Transverse colon (tissue), 4 donors: Measurements from ENCODE around the gene MPIG6B. TPM values are rescaled to one million over a fixed set of nuclear protein-coding genes. Genes with fewer than 3 reads are reported as not detected.

Experiments used
- DNase-seq: peaks from one replicate; pipeline ENCODE4 v3.0.0-alpha.2; 2019
- H3K27ac ChIP-seq, 4 donors: fragments of 200-600 bp; sonication (generic); 2 replicates each; pipeline ENCODE4 v1.5.1; 2016 to 2018; ENCODE audit warnings: inconsistent platforms in 4 of 4
- H3K27me3 ChIP-seq: fragments of 200-600 bp; sonication (generic); 2 replicates; pipeline ENCODE4 v1.5.1; 2017; ENCODE audit warnings: inconsistent platforms
- H3K36me3 ChIP-seq, 4 donors: fragments of 200-600 bp; sonication (generic); 2 replicates each; pipeline ENCODE4 v1.5.1; 2017 to 2019; ENCODE audit warnings: inconsistent platforms in 4 of 4
- H3K4me1 ChIP-seq, 4 donors: fragments of 200-600 bp; sonication (generic); 2 replicates each; pipeline ENCODE4 v1.5.1; 2017 to 2020; ENCODE audit warnings: inconsistent platforms in 4 of 4
- H3K4me3 ChIP-seq, 4 donors: fragments of 200-600 bp; sonication (generic); 1 replicate in 1 of 4; 2 replicates in 3 of 4; pipeline versions ENCODE4 v1.5.1 to v1.6.1; 2017 to 2019; ENCODE audit warnings: inconsistent platforms in 4 of 4
- H3K9me3 ChIP-seq, 2 donors: fragments of 200-600 bp; sonication (generic); 2 replicates each; pipeline ENCODE4 v1.5.1; 2017 to 2019; ENCODE audit warnings: inconsistent platforms in 2 of 2
- CTCF ChIP-seq, 5 experiments: fragments of 200-600 bp in 3 of 5; fragments of 450-650 bp in 2 of 5; sonication (generic) in 3 of 5; IDR thresholded peaks; 1 replicate in 2 of 5; 2 replicates in 3 of 5; pipeline ENCODE4 v1.5.1; 2016 to 2017; ENCODE audit warnings: antibody characterized with exemption in 5 of 5, inconsistent platforms in 3 of 5, mild to moderate bottlenecking in 2 of 5, moderate library complexity in 1 of 5
- EP300 ChIP-seq: sonication (generic); formaldehyde crosslinking; IDR thresholded peaks from one replicate; pipeline ENCODE4 v1.6.1; 2017; ENCODE audit warnings: antibody characterized with exemption, low read depth
- POLR2A ChIP-seq: fragments of 450-650 bp; IDR thresholded peaks from one replicate; pipeline ENCODE4 v1.6.1; 2016; ENCODE audit warnings: antibody characterized with exemption, mild to moderate bottlenecking, moderate library complexity
- POLR2AphosphoS5 ChIP-seq, 3 donors: sonication (generic); formaldehyde crosslinking; IDR thresholded peaks; one replicate each; pipeline ENCODE4 v1.6.1; 2016; ENCODE audit warnings: antibody characterized with exemption in 3 of 3
- WGBS, 2 donors: methylation state at CpG; one replicate each; pipeline ENCODE4 v1.1.5; 2018; ENCODE audit warnings: low coverage in 1 of 2; 5-methylcytosine and 5-hydroxymethylcytosine counted together
- in situ Hi-C, 4 donors: fragments of 200-750 bp; cut with MboI; loops; one replicate each; pipeline versions ENCODE4 v1.15.0 to v1.15.1; 2017; ENCODE audit warnings: low sequenced_read_pairs in 3 of 4, low pct_ligation_motif_present in 1 of 4, low pct_unique_long_range_greater_than_20kb in 1 of 4
- intact Hi-C: fragments of 100-400 bp; cut with DNase I; formaldehyde crosslinking; loops from one replicate; pipeline ENCODE4 v1.15.1; 2023; ENCODE audit warnings: low total_unique reads
- small RNA-seq, 4 donors: library from RNA; depleted of rRNA; stranded (forward); fragments of <200 nt; gene quantifications; one replicate each; pipeline ENCODE3, GENCODE V24; 2016
- total RNA-seq, 4 donors: library from RNA; depleted of rRNA; stranded (reverse); fragments of >200 nt; gene quantifications; one replicate each; pipeline ENCODE4 v1.1.0, GENCODE V29; 2016

MPIG6B gene
- total RNA-seq, 4 donors from 2014 or later: 0.16 TPM; not detected in 3

- no peaks in the 10 kb centered on the region for H3K36me3 ChIP-seq
- H3K27me3 ChIP-seq: no peaks in the 10 kb centered on the region
- 47 to 73% methylated on average over 1 to 2 of the region's 2 CpGs for WGBS, 2 donors
- peaks cover 8 to 30% (median 17%) of the 10 kb centered on the region in 4 donors for H3K4me1 ChIP-seq
- no peak for TF ChIP-seq EP300
- TF ChIP-seq POLR2AphosphoS5 (IDR thresholded peaks at IDR 0.05): no peak
- no peak for TF ChIP-seq POLR2A
- TF ChIP-seq CTCF (IDR thresholded peaks at IDR 0.05): no peak
- H3K4me3 ChIP-seq: no peak overlapping the region
- DNase-seq: no peak
- no peaks in the 10 kb centered on the region for H3K9me3 ChIP-seq
- in situ Hi-C loops (no loop called here), intact Hi-C loops (no loop called here)
- H3K27ac ChIP-seq: peak overlapping the region; percentile 76 to 83 (median 78)
These were observed 47.7 kb downstream of the MPIG6B start for GRCh38 chr6:31770860-31771259.

- 63 to 75% methylated on average over 4 of the region's 4 CpGs for WGBS, 2 donors
- H3K36me3 ChIP-seq: no peaks in the 10 kb centered on the region
- in situ Hi-C loops: no loop called here
- peaks cover 18 to 33% (median 26%) of the 10 kb centered on the region in 4 donors for H3K4me1 ChIP-seq
- no peak overlapping the region for H3K4me3 ChIP-seq
- H3K27ac ChIP-seq: no peak overlapping the region
- TF ChIP-seq POLR2AphosphoS5 (IDR thresholded peaks at IDR 0.05) (no peak), CTCF (IDR thresholded peaks at IDR 0.05) (no peak), EP300 (no peak), POLR2A (no peak)
- no peaks in the 10 kb centered on the region for H3K9me3 ChIP-seq
- intact Hi-C loops: no loop called here
- DNase-seq: no peak
- no peaks in the 10 kb centered on the region for H3K27me3 ChIP-seq
These were observed 48.8 kb downstream of the MPIG6B start for GRCh38 chr6:31771992-31772358.

GRCh38 chr6:31775184-31775583 lies 52.0 kb downstream of the MPIG6B start:
- no peaks in the 10 kb centered on the region for H3K9me3 ChIP-seq
- no peak for TF ChIP-seq POLR2A
- TF ChIP-seq POLR2AphosphoS5 (IDR thresholded peaks at IDR 0.05): peak in 1 of 3 donors; percentile 12
- peak in 4 of 5 experiments; percentile 14 to 65 (median 36) for TF ChIP-seq CTCF (IDR thresholded peaks at IDR 0.05)
- DNase-seq: peak; percentile 74
- H3K36me3 ChIP-seq: peaks cover 0 to 3% (median 0%) of the 10 kb centered on the region in 4 donors
- peak overlapping the region; percentile 47 to 71 (median 59) for H3K27ac ChIP-seq
- WGBS, 2 donors: 52 to 61% methylated on average over 2 of the region's 4 CpGs
- intact Hi-C loops: no loop called here
- no peak overlapping the region for H3K4me3 ChIP-seq
- in situ Hi-C loops: no loop called here
- peaks cover 18 to 36% (median 29%) of the 10 kb centered on the region in 4 donors for H3K4me1 ChIP-seq
- H3K27me3 ChIP-seq: no peaks in the 10 kb centered on the region

GRCh38 chr6:31775633-31776484 lies 52.7 kb downstream of the MPIG6B start:
- TF ChIP-seq POLR2A: no peak
- TF ChIP-seq EP300: no peak
- no peak for TF ChIP-seq CTCF (IDR thresholded peaks at IDR 0.05)
- TF ChIP-seq POLR2AphosphoS5 (IDR thresholded peaks at IDR 0.05): no peak
- in situ Hi-C loops: no loop called here
- DNase-seq: no peak
- Histone ChIP-seq H3K36me3 (peaks cover 0 to 10% (median 0%) of the 10 kb centered on the region in 4 donors), H3K4me1 (peaks cover 17 to 34% (median 27%) of the 10 kb centered on the region in 4 donors), H3K27ac (peak overlapping the region; percentile 47 to 71 (median 59)), H3K9me3 (no peaks in the 10 kb centered on the region), H3K4me3 (no peak overlapping the region), H3K27me3 (no peaks in the 10 kb centered on the region)
- WGBS, 2 donors: 79 to 82% methylated on average over 7 to 31 of the region's 32 CpGs
- intact Hi-C loops: no loop called here

Small RNAs within 50 kb of the gene (small RNA-seq; reads per million reads assigned to genes)
- gene LY6G6D (0 reads per million in 4 donors), gene MIR4646 (0 to 0.55 (median 0.32) reads per million in 4 donors), gene MSH5-SAPCD1 (0 reads per million in 4 donors), gene RNU6-850P (0 reads per million in 4 donors), gene SAPCD1 (0 reads per million in 4 donors)

Other genes starting within 250 kb of the MPIG6B start
- gene MICB, start 225.2 kb upstream of the MPIG6B start, total RNA-seq: 1 to 10 TPM; 1.4 to 9.7 (median 4.0) TPM
- gene MCCD1, start 194.4 kb upstream of the MPIG6B start, total RNA-seq: not detected
- 100 to 1,000 TPM; 147 to 519 (median 271) TPM for gene DDX39B, start 181.4 kb upstream of the MPIG6B start, total RNA-seq
- under 1 TPM in 2 of 4 donors, not detected in 2; 0.82 to 0.95 TPM for gene ATP6V1G2, start 176.8 kb upstream of the MPIG6B start, total RNA-seq
- gene NFKBIL1, start 175.8 kb upstream of the MPIG6B start, total RNA-seq: 10 to 100 TPM; 13.7 to 29.5 (median 22.9) TPM
- not detected for gene LTA, start 151.1 kb upstream of the MPIG6B start, total RNA-seq
- 1 to 10 TPM in 1 of 4 donors, under 1 TPM in 1, not detected in 2; 0.41 to 1.1 TPM for gene TNF, start 147.8 kb upstream of the MPIG6B start, total RNA-seq
- 10 to 100 TPM in 1 of 4 donors, 1 to 10 TPM in 1, not detected in 2; 7.6 to 34.8 TPM for gene LTB, start 140.9 kb upstream of the MPIG6B start, total RNA-seq
- 1 to 10 TPM in 3 of 4 donors, not detected in 1; 1.1 to 7.6 (median 1.9) TPM for gene LST1, start 137.1 kb upstream of the MPIG6B start, total RNA-seq
- not detected for gene NCR3, start 130.4 kb upstream of the MPIG6B start, total RNA-seq
- gene AIF1, start 108.1 kb upstream of the MPIG6B start, total RNA-seq: 10 to 100 TPM in 2 of 4 donors, 1 to 10 TPM in 1, not detected in 1; 9.4 to 19.5 (median 17.3) TPM
- 100 to 1,000 TPM in 1 of 4 donors, 10 to 100 TPM in 3; 63.9 to 138 (median 85.8) TPM for gene PRRC2A, start 102.7 kb upstream of the MPIG6B start, total RNA-seq
- gene BAG6, start 70.7 kb upstream of the MPIG6B start, total RNA-seq: 100 to 1,000 TPM; 221 to 310 (median 231) TPM
- 1 to 10 TPM in 2 of 4 donors, not detected in 2; 2.2 to 5.5 TPM for gene APOM, start 67.5 kb upstream of the MPIG6B start, total RNA-seq
- gene C6orf47, start 62.6 kb upstream of the MPIG6B start, total RNA-seq: 10 to 100 TPM; 18.7 to 45.7 (median 25.2) TPM
- gene GPANK1, start 58.4 kb upstream of the MPIG6B start, total RNA-seq: 10 to 100 TPM in 3 of 4 donors, 1 to 10 TPM in 1; 2.4 to 32.9 (median 23.2) TPM
- gene CSNK2B, start 57.3 kb upstream of the MPIG6B start, total RNA-seq: 100 to 1,000 TPM; 182 to 231 (median 210) TPM
- gene LY6G5B, start 53.4 kb upstream of the MPIG6B start, total RNA-seq: 10 to 100 TPM in 2 of 4 donors, 1 to 10 TPM in 2; 2.4 to 21.3 (median 10.3) TPM
- gene LY6G5C, start 42.3 kb upstream of the MPIG6B start, total RNA-seq: 1 to 10 TPM in 1 of 4 donors, under 1 TPM in 1, not detected in 2; 0.95 to 2.2 TPM
- 10 to 100 TPM; 45.4 to 72.8 (median 67.4) TPM for gene ABHD16A, start 20.0 kb upstream of the MPIG6B start, total RNA-seq
- not detected for gene LY6G6F, start 16.5 kb upstream of the MPIG6B start, total RNA-seq
- not detected for gene LY6G6D, start 8.0 kb upstream of the MPIG6B start, total RNA-seq
- not detected for gene LY6G6C, start 1.6 kb upstream of the MPIG6B start, total RNA-seq
- gene DDAH2, start 5.9 kb downstream of the MPIG6B start, total RNA-seq: 100 to 1,000 TPM in 3 of 4 donors, 10 to 100 TPM in 1; 78.3 to 148 (median 107) TPM
- gene CLIC1, start 13.2 kb downstream of the MPIG6B start, total RNA-seq: 100 to 1,000 TPM; 253 to 375 (median 362) TPM
- 100 to 1,000 TPM in 1 of 4 donors, 10 to 100 TPM in 3; 16.5 to 159 (median 43.9) TPM for gene MSH5, start 16.6 kb downstream of the MPIG6B start, total RNA-seq
- 10 to 100 TPM in 1 of 4 donors, 1 to 10 TPM in 1, not detected in 2; 3.3 to 11.1 TPM for gene SAPCD1, start 39.3 kb downstream of the MPIG6B start, total RNA-seq
- gene VWA7, start 54.0 kb downstream of the MPIG6B start, total RNA-seq: 10 to 100 TPM in 2 of 4 donors, 1 to 10 TPM in 2; 7.6 to 22.1 (median 9.6) TPM
- 10 to 100 TPM; 18.0 to 54.7 (median 31.1) TPM for gene VARS1, start 72.4 kb downstream of the MPIG6B start, total RNA-seq
- gene LSM2, start 83.6 kb downstream of the MPIG6B start, total RNA-seq: 10 to 100 TPM; 23.5 to 43.0 (median 34.8) TPM
- gene HSPA1L, start 91.9 kb downstream of the MPIG6B start, total RNA-seq: under 1 TPM in 2 of 4 donors, not detected in 2; 0.64 to 0.68 TPM
- 100 to 1,000 TPM; 192 to 247 (median 221) TPM for gene HSPA1A, start 92.2 kb downstream of the MPIG6B start, total RNA-seq
- gene HSPA1B, start 104.4 kb downstream of the MPIG6B start, total RNA-seq: 100 to 1,000 TPM; 104 to 471 (median 278) TPM
- gene NEU1, start 139.4 kb downstream of the MPIG6B start, total RNA-seq: 10 to 100 TPM; 21.1 to 88.7 (median 65.4) TPM
- 100 to 1,000 TPM; 149 to 734 (median 395) TPM for gene SLC44A4, start 155.6 kb downstream of the MPIG6B start, total RNA-seq
- 10 to 100 TPM; 25.9 to 33.3 (median 27.9) TPM for gene EHMT2, start 174.3 kb downstream of the MPIG6B start, total RNA-seq
- gene ZBTB12, start 178.7 kb downstream of the MPIG6B start, total RNA-seq: 1 to 10 TPM in 1 of 4 donors, under 1 TPM in 3; 0.14 to 1.3 (median 0.77) TPM
- 1 to 10 TPM; 4.6 to 9.4 (median 7.5) TPM for gene C2, start 204.3 kb downstream of the MPIG6B start, total RNA-seq
- 10 to 100 TPM in 3 of 4 donors, 1 to 10 TPM in 1; 9.0 to 59.7 (median 39.6) TPM for gene CFB, start 222.7 kb downstream of the MPIG6B start, total RNA-seq
- 100 to 1,000 TPM in 1 of 4 donors, 10 to 100 TPM in 3; 59.2 to 114 (median 88.0) TPM for gene NELFE, start 235.6 kb downstream of the MPIG6B start, total RNA-seq
- gene SKIC2, start 235.8 kb downstream of the MPIG6B start, total RNA-seq: 100 to 1,000 TPM in 1 of 4 donors, 10 to 100 TPM in 3; 52.8 to 173 (median 71.3) TPM
- 10 to 100 TPM; 17.5 to 29.9 (median 20.9) TPM for gene DXO, start 248.8 kb downstream of the MPIG6B start, total RNA-seq